ENCODE data around the gene NUP93. TPM values are rescaled to one million over a fixed set of nuclear protein-coding genes. Genes with fewer than 3 reads are reported as not detected.

NUP93 gene
- polyA plus RNA-seq, 1 of the 3 experiments (the other 2 are of a cell fraction) = 43.1 TPM

GRCh38 chr16:56898847-56899246 is 168.9 kb downstream of the NUP93 start:
- no peaks in the 10 kb centered on the region for H3K79me2 ChIP-seq (ENCODE audit: insufficient read depth)
- CTCF ChIA-PET = no interaction called here
- no peak for TF ChIP-seq EZH2phosphoT487 (IDR thresholded peaks at IDR 0.05; ENCODE audit: borderline replicate concordance, low read depth)
- no peak for TF ChIP-seq SIN3A (IDR thresholded peaks at IDR 0.05; ENCODE audit: borderline replicate concordance, low read depth, low read length)
- TF ChIP-seq RXRA (IDR thresholded peaks at IDR 0.05; ENCODE audit: borderline replicate concordance, low read depth) = no peak
- TF ChIP-seq TEAD4 (IDR thresholded peaks at IDR 0.05; ENCODE audit: borderline replicate concordance, insufficient read depth) = no peak
- TF ChIP-seq CHD2 (IDR thresholded peaks at IDR 0.05; ENCODE audit: low read length, partially characterized antibody) = no peak
- TF ChIP-seq JUND (IDR thresholded peaks at IDR 0.05) = no peak

More at GRCh38 chr16:56898847-56899246, 168.9 kb downstream of the NUP93 start:
- 95% methylated on average over 8 of the region's 8 CpGs for WGBS (ENCODE audit: low lambda C conversion rate)
- Histone ChIP-seq H3K9me3 (no peaks in the 10 kb centered on the region), H3F3A (replicated peaks; ENCODE audit: insufficient read depth) (no peaks in the 10 kb centered on the region), H3K4me1 (ENCODE audit: control insufficient read depth in 1 of 2, insufficient read depth in 2 of 2, low read depth in 1 of 2, low read length in 1 of 2) (no peaks in the 10 kb centered on the region), H3K4me2 (no peak overlapping the region), H3K27me3 (ENCODE audit: insufficient read depth) (no peaks in the 10 kb centered on the region), H3K9ac (no peak overlapping the region), H4K20me1 (ENCODE audit: insufficient read depth) (no peaks in the 10 kb centered on the region), H2AFZ (ENCODE audit: low read depth) (no peak overlapping the region), H3K9me2 (no peaks in the 10 kb centered on the region), H3K4me3 (ENCODE audit: low read depth in 2 of 2, low read length in 1 of 2) (no peak overlapping the region), H3K27ac (ENCODE audit: low read depth in 2 of 2, low read length in 1 of 2) (no peak overlapping the region), H3K36me3 (replicated peaks in 1 of 2; ENCODE audit: control insufficient read depth in 1 of 2, insufficient read depth in 2 of 2, low read length in 1 of 2) (no peaks in the 10 kb centered on the region)
- no peak for DNase-seq
- POLR2A ChIA-PET = no interaction called here

Small RNA genes lying within 50 kb of the gene (small RNA-seq; reads per million reads assigned to genes)
- gene MIR138-2 = 12.2 to 271 (median 116) reads per million in 7 experiments

Other genes with a start within 250 kb of the NUP93 start
- gene BBS2, start 210.1 kb upstream of the NUP93 start, polyA plus RNA-seq (2012; rRNA removed) = 74.3 and 93.5 TPM in 2 replicates
- gene MT4, start 165.1 kb upstream of the NUP93 start, polyA plus RNA-seq (2012; rRNA removed) = not detected in 2 replicates
- gene MT3, start 140.6 kb upstream of the NUP93 start, polyA plus RNA-seq (2012; rRNA removed) = 0.43 TPM in 1 of 2 replicates, not detected in the other
- 79.9 and 133 TPM in 2 replicates for gene MT2A, start 121.5 kb upstream of the NUP93 start, polyA plus RNA-seq (2012; rRNA removed)
- 106 and 205 TPM in 2 replicates for gene MT1E, start 104.3 kb upstream of the NUP93 start, polyA plus RNA-seq (2012; rRNA removed)
- gene MT1M, start 97.5 kb upstream of the NUP93 start, polyA plus RNA-seq (2012; rRNA removed) = 0.45 and 1.3 TPM in 2 replicates
- 3.5 and 5.4 TPM in 2 replicates for gene MT1A, start 91.5 kb upstream of the NUP93 start, polyA plus RNA-seq (2012; rRNA removed)
- not detected in 2 replicates for gene MT1B, start 78.2 kb upstream of the NUP93 start, polyA plus RNA-seq (2012; rRNA removed)
- gene MT1F, start 72.2 kb upstream of the NUP93 start, polyA plus RNA-seq (2012; rRNA removed) = 9.5 and 13.0 TPM in 2 replicates
- gene MT1G, start 62.1 kb upstream of the NUP93 start, polyA plus RNA-seq (2012; rRNA removed) = 0.50 and 1.2 TPM in 2 replicates
- not detected in 2 replicates for gene MT1H, start 60.3 kb upstream of the NUP93 start, polyA plus RNA-seq (2012; rRNA removed)
- gene MT1X, start 47.7 kb upstream of the NUP93 start, polyA plus RNA-seq (2012; rRNA removed) = 202 and 213 TPM in 2 replicates
- not detected in 2 replicates for gene SLC12A3, start 135.1 kb downstream of the NUP93 start, polyA plus RNA-seq (2012; rRNA removed)
- gene HERPUD1, start 202.0 kb downstream of the NUP93 start, polyA plus RNA-seq (2012; rRNA removed) = 46.3 and 71.1 TPM in 2 replicates
- not detected in 2 replicates for gene CETP, start 231.8 kb downstream of the NUP93 start, polyA plus RNA-seq (2012; rRNA removed)